Measurements from ENCODE around the gene PCA3.
A peak's percentile ranks its signal among the peaks of the same experiment; 100 is the strongest.

The PCA3 gene

DNA sequence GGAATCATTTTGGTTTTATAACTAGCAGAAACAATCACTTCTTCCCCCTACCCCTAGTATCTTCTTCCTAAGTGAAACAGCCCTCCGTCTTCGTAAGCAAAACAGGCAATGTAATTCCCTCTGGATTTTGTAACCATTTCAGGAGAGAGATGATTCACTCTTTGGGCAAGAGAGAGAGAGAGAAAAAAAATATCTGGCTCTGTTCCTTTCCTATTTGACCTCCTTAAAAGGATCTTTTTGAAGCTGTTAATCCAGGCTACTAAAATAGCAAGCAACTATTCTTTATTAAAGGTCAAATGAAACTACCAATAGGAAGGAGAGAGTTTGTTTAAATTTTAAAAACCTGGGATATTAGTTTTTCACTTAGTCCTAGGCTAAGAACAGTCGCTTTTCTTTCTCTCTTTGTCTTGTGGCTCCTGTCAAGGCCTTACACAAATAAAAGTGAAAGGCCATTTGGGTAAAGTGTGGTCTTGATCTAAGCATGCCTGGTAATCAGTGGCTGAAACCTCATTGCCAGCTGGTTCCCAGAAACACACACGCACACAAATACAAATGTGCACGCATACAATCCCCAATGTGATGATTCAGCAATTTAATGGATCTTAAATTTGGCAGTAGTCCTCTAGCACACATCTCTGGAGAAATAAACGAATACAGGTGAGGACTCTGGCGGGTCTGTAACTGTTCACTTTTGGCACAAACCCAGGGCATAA, 71.5 kb downstream of the PCA3 start:
- peak; percentile 92 for FAIRE-seq

Data from islet of Langerhans (tissue), 1 donor.